ENCODE measurements around the gene RND2.

Gene RND2

DNA sequence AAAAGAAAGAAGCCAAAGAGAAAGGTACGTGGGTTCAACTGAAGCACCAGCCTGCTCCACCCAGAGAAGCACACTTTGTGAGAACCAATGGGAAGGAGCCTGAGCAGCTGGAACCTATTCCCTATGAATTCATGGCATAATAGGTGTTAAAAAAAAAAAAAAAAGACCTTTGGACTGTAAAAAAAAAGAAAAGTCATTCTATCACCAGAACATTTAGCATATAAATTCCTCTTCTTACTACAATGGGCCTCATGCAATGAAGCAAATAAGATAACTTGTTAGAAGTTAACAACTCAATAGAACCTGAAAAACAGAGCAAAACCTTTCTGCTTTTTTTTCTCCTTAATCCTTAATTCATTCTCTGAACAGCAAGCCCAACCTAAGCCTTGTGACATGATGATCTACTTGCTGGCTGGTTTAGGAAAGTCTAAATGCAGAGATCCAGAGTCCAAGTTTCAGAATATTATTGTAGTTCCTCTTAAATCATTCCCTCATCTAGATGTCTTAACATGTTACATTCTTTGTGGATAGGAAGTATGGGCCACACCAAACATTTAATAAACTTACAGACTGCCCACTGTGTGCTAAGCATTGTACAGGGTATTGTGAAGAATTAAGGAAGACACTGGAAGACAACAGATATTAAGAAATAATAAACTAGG is 54.7 kb downstream of the RND2 start:
- no peak for DNase-seq (ENCODE audit: low read depth)
